Colonic mucosa (tissue), 4 donors: ENCODE measurements around the gene GCNT2. TPM values are rescaled to one million over a fixed set of nuclear protein-coding genes. Genes with fewer than 3 reads are reported as not detected.
"Not testable (repeated sequence)": the region's sequence is repeated elsewhere in the genome, so short reads cannot be mapped to it uniquely, and the experiment has no call there.

Experiments used
- DNase-seq: peaks from one replicate; pipeline ENCODE4 v3.0.0-alpha.2; 2020
- H3K27ac ChIP-seq: fragments of 200-600 bp; one replicate; pipeline ENCODE4 v1.8.0; 2021
- H3K27me3 ChIP-seq: fragments of 200-600 bp; one replicate; pipeline ENCODE4 v1.8.0; 2021
- H3K36me3 ChIP-seq: fragments of 200-600 bp; one replicate; pipeline ENCODE4 v1.8.0; 2021
- H3K4me1 ChIP-seq: fragments of 200-600 bp; one replicate; pipeline ENCODE4 v1.8.0; 2021; ENCODE audit warnings: mild to moderate bottlenecking
- H3K4me3 ChIP-seq: fragments of 200-600 bp; one replicate; pipeline ENCODE4 v1.8.0; 2021
- H3K9ac ChIP-seq, 2 donors: one replicate each; pipeline ENCODE4 v1.7.0; 2013; ENCODE audit warnings: control low read depth in 2 of 2, low read depth in 2 of 2, low read length in 2 of 2
- H3K9me3 ChIP-seq: fragments of 200-600 bp; one replicate; pipeline ENCODE4 v1.8.0; 2021
- intact Hi-C: fragments of 100-400 bp; cut with DNase I; formaldehyde crosslinking; loops from one replicate; pipeline ENCODE4 v1.14.1; 2022
- total RNA-seq, 2 donors: library from RNA; stranded (reverse); fragmentation: NEBNext Ultra II Directional in 1 of 2; extraction: Animal tissue kit (Norgen Biotek cat#: 25700) in 1 of 2; gene quantifications; one replicate each; pipeline ENCODE4 v1.2.1, GENCODE V29; 2021
- TF ChIP-seq, protein P1 (sequence below): fragments of 200-600 bp; IDR thresholded peaks from one replicate; pipeline ENCODE4 v1.8.0; 2022; ENCODE audit warnings: antibody characterized with exemption, mild to moderate bottlenecking
- donor health status: healthy.
- donor health status: DM: no; HTN: no; CAD: no.
- donor health status: DM: no; HTN: no; CAD: no.

GCNT2 gene
- total RNA-seq, 2 donors from 2014 or later = 9.8 to 9.9 TPM

- H3K9ac ChIP-seq = no peak overlapping the region
- no peaks in the 10 kb centered on the region for H3K9me3 ChIP-seq
- H3K27ac ChIP-seq = no peak overlapping the region
- intact Hi-C loops = no loop called here
- no peak overlapping the region for H3K4me3 ChIP-seq
- no peak for DNase-seq
- no peaks in the 10 kb centered on the region for H3K27me3 ChIP-seq
- no peaks in the 10 kb centered on the region for H3K36me3 ChIP-seq
- no peaks in the 10 kb centered on the region for H3K4me1 ChIP-seq
- TF ChIP-seq, protein P1, sequence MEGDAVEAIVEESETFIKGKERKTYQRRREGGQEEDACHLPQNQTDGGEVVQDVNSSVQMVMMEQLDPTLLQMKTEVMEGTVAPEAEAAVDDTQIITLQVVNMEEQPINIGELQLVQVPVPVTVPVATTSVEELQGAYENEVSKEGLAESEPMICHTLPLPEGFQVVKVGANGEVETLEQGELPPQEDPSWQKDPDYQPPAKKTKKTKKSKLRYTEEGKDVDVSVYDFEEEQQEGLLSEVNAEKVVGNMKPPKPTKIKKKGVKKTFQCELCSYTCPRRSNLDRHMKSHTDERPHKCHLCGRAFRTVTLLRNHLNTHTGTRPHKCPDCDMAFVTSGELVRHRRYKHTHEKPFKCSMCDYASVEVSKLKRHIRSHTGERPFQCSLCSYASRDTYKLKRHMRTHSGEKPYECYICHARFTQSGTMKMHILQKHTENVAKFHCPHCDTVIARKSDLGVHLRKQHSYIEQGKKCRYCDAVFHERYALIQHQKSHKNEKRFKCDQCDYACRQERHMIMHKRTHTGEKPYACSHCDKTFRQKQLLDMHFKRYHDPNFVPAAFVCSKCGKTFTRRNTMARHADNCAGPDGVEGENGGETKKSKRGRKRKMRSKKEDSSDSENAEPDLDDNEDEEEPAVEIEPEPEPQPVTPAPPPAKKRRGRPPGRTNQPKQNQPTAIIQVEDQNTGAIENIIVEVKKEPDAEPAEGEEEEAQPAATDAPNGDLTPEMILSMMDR = no peak
Observed at GRCh38 chr6:10482636-10483257, 38.4 kb upstream of the GCNT2 start.

DNA sequence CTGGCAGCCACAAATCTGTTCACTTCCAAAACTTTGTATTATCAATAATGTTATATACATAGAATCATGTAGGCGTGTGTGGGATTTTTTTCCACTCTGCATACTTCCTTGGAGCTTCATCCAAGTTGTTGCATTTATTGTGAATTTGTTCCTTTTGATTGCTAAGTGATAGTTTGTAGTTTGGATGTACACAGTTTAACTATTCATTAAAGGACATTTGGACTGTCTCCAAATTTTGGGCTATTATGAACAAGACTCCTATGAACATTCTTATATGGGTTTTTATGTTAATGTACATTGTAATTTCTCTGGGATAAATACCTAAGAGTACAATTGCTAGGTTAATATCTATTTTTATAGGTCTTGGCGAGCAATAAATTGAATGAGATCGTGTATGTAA is 36.2 kb upstream of the GCNT2 start:
- H3K27me3 ChIP-seq = no peaks in the 10 kb centered on the region
- DNase-seq = no peak
- intact Hi-C loops = no loop called here
- H3K9me3 ChIP-seq = no peaks in the 10 kb centered on the region
- no peaks in the 10 kb centered on the region for H3K4me1 ChIP-seq
- H3K27ac ChIP-seq = no peak overlapping the region
- H3K4me3 ChIP-seq = no peak overlapping the region
- H3K9ac ChIP-seq = no peak overlapping the region
- TF ChIP-seq, protein P1 = no peak
- no peaks in the 10 kb centered on the region for H3K36me3 ChIP-seq

- H3K27me3 ChIP-seq = no peaks in the 10 kb centered on the region
- no peak for DNase-seq
- no peak overlapping the region for H3K4me3 ChIP-seq
- no peaks in the 10 kb centered on the region for H3K9me3 ChIP-seq
- intact Hi-C loops = no loop called here
- no peak overlapping the region for H3K9ac ChIP-seq
- TF ChIP-seq, protein P1 = no peak
- H3K4me1 ChIP-seq = no peaks in the 10 kb centered on the region
- no peaks in the 10 kb centered on the region for H3K36me3 ChIP-seq
- H3K27ac ChIP-seq = no peak overlapping the region
Observed at GRCh38 chr6:10485406-10485805, 35.7 kb upstream of the GCNT2 start.

DNA sequence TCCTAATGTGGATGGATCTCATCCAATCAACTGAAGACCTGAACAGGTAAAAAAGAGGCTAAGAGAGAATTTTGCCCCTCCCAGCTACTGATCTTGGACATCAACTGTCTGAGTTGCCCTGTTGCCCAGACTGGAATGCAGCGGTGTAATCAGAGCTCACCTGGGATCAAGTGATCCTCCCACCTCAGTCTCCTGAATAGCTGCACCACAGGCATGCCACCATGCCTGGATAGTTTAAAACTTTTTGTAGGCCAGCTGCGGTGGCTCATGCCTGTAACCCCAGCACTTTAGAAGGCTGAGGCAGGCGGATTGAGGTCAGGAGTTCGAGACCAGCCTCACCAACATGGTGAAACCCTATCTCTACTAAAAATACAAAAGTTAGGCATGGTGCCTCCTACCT is 34.9 kb upstream of the GCNT2 start:
- TF ChIP-seq, protein P1 = no peak
- H3K36me3 ChIP-seq = no peaks in the 10 kb centered on the region
- intact Hi-C loops = no loop called here
- no peak for DNase-seq
- no peak overlapping the region for H3K9ac ChIP-seq
- H3K27me3 ChIP-seq = no peaks in the 10 kb centered on the region
- no peaks in the 10 kb centered on the region for H3K4me1 ChIP-seq
- no peaks in the 10 kb centered on the region for H3K9me3 ChIP-seq
- H3K4me3 ChIP-seq = no peak overlapping the region
- H3K27ac ChIP-seq = no peak overlapping the region

GRCh38 chr6:10486944-10487588 is 34.1 kb upstream of the GCNT2 start:
- H3K27me3 ChIP-seq, H3K9ac ChIP-seq, H3K9me3 ChIP-seq, H3K4me1 ChIP-seq, H3K27ac ChIP-seq, DNase-seq, intact Hi-C loops, H3K4me3 ChIP-seq, H3K36me3 ChIP-seq: not testable (repeated sequence)

DNA sequence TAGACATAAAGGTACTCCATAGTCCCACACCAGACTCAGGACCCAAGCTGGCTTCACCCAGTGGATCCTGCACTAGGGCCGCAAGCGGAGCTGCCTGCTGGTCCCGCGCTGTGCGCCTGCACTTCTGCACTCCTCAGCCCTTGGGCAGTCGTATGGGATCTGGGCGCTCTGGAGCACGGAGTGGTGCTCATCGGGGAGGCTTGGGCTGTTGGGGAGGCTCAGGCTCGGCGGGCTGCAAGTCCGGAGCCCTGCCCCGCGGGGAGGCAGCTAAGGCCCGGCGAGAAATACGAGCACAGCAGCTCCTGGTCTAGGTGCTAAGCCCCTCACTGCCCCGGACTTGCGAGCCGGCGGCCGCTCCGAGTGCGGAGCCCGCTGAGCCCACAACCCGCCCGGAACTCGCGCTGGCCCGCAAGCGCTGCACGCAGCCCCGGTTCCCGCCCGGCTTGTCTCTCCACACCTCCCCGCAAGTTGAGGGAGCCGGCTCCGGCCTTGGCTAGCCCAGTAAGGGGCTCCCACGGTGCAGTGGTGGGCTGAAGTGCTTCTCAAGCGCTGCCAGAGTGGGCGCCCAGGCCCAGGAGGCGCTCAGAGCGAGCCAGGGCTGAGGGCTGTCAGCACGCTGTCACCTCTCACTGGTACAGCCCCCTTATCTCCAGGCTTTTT is 33.4 kb upstream of the GCNT2 start:
- DNase-seq = no peak
- TF ChIP-seq, protein P1 = no peak
- H3K9me3 ChIP-seq = no peaks in the 10 kb centered on the region
- intact Hi-C loops = no loop called here
- H3K4me1 ChIP-seq = no peaks in the 10 kb centered on the region
- H3K27me3 ChIP-seq = no peaks in the 10 kb centered on the region
- no peak overlapping the region for H3K4me3 ChIP-seq
- no peaks in the 10 kb centered on the region for H3K36me3 ChIP-seq
- H3K9ac ChIP-seq = no peak overlapping the region
- no peak overlapping the region for H3K27ac ChIP-seq
